Stimulated activated CD4-positive, alpha-beta T cell treated with anti-CD3 and anti-CD28 coated beads, Interleukin-12 subunit alpha, Interleukin-12 subunit beta, amount 100 ng/mL, for 4 hours (primary cell): ENCODE results near the gene TBC1D16.

Source experiments
- DNase-seq: peaks from one replicate; pipeline ENCODE4 v3.0.0-alpha.2; 2020

TBC1D16 gene

GRCh38 chr17:79936641-79937381 is 98.9 kb downstream of the TBC1D16 start:
- no peak for DNase-seq

DNA sequence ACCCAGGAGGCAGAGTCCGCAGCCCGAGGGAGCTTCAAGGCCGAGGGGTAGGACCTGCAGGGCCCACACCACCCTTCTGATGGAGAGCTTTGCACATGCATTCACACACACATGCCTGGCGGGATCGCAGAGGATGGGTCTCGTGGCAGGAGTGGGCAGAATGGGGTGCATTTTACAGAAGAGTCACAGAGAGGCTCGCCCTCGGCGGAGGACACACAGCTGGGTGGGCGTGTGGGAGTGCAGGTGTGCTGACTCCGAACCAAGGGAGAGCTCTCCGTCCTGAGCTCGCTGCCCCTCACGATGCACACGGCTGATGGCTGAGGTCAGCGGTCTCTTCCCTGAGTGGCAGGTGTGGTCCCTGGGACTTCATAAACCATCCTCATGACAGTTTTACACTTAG is 99.6 kb downstream of the TBC1D16 start:
- DNase-seq, result no peak

DNA sequence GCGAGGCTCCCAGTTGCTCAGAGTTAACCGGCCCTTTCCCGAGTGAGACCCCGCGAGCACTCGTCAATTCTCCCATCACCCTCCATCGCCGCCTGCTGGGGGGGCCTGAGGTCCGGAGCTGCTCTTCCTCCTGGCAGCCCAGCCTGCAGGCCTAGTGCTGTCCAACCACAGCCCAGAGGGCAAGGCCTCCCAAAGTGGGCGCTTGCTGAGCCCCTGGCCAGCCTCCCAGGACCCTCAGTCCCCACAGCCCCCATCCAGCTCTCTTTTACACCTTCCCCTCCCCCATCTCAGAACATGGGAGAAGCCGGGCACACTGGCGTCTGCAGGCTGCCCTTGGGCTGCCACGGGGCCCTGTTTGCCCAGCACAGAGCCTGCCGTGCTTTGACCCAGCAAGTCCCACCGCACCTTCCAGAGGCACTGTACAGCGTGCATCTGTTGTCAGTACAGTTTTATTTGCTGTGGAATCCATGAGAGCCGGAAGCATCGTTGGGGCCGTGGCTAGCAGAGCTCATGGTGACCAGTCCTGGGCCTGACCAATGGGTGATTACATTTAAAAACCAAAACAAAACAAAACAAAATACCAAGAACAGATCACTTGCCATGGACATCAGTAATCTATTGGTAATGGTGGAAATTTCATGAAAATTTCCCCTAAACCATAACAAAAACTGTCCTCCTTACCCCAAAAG is 100.3 kb downstream of the TBC1D16 start:
- DNase-seq, result no peak

DNA sequence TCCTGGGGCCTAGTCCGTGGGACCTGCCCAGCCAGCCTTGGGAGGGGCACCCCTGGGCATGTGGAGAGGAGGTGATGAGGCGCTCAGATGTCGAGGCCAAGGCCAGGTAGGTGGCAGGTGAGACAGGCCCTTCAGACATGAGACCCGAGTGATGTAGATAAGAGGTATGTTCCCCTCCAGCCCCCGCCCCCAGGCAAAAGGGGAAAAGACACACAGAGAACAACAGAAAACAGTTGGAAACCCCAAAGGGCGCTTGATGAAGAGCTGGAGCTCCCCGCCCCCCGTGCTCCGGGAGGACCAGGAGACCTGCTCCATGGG is 101.1 kb downstream of the TBC1D16 start:
- no peak for DNase-seq

GRCh38 chr17:79933863-79934652 is 101.6 kb downstream of the TBC1D16 start:
- no peak for DNase-seq

GRCh38 chr17:79932451-79933306 is 103.0 kb downstream of the TBC1D16 start:
- DNase-seq, result no peak

DNA sequence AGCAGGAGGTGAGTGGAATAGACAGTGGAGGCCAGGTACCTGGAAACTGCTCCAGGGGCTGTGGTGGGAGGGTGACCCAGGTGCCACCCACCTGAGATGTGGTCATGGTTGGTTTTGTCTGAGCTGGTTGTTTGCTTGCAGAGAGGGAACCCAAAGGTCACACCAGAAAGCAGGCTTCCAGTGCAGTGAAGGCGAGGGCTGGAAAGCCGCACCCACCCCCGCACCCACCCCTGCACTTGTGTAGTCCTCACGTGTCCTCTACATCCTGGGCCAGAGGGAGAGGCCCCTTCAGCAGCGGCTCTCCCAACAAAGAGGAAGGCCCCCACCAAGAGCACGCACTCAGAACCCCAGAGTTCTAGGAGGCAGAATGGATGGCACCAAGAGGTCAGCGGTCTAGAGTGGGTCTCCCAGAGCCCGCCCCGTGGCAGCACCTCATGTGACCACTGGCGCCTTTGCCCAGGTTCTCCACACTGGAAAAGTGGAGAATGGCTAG is 103.8 kb downstream of the TBC1D16 start:
- no peak for DNase-seq

GRCh38 chr17:79930877-79931816 is 104.5 kb downstream of the TBC1D16 start:
- no peak for DNase-seq

DNA sequence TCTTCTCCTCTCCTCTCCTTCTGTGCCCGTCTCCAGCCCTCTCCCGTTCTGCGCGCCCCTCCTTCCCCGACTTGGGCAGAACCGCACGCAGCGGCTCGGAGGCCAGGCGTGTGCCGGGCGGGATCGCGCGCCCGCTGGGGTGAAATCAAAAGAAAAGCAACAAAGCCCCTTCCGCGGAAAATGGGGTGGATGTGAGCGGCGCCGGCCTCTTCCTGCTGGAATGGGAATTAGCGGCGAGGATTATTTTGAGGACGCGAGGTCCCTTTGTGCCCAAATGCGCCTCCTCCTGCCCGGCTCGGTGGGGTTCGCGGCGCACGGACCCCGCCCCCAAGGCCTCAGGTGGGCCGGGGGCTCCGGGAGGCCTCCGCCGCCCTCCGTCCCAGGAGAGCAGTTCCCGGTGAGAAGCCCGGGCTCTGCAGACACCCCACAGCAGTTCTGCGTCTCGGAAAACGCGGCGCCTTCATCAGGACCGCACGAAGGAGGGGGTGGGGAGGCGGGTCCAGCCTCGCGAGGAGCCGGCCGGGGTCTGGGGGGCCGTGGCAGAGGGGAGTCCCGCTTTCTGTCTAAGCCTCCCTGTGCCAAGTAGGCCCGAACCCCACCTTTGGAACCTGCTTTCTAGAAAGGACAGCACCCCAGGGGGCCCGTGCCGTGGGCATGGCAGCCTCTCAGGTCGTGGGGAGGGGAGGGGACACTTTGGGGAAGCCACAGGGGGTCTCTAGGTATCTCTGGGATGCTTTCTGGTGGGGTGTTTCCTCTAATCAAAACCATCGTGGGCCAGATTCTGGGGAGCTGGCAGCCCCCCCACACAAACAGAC is 105.4 kb downstream of the TBC1D16 start:
- no peak for DNase-seq

- DNase-seq, result no peak
Measured at GRCh38 chr17:79929257-79930061, 106.2 kb downstream of the TBC1D16 start.

GRCh38 chr17:79928502-79929256 is 107.0 kb downstream of the TBC1D16 start:
- no peak for DNase-seq

GRCh38 chr17:79927688-79928501 is 107.8 kb downstream of the TBC1D16 start:
- no peak for DNase-seq

DNA sequence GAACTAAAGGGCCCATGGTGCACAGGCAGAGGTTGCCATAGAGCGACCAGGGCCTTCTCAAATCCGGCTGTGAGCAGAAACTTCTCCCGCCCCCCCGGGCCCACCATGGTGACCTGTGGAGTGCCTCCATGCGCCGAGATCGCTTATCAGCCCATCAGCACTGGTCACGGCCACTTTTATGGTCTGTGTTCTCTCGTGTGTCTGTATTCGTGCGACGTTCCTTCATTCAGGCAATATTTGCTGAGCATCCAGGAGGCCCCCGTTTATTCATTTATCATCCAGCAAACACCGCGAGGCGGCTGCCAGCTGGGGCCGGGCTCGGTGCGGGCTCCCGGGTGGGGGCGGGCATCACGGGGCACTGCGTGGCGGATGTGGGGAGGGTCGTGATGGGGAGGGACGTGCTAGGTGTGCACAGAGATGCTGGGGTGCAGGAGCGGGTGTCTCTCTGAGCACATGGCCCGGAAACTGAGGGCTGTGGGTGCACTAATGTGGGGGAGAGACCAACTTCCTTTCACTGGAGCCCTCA is 108.5 kb downstream of the TBC1D16 start:
- no peak for DNase-seq

DNA sequence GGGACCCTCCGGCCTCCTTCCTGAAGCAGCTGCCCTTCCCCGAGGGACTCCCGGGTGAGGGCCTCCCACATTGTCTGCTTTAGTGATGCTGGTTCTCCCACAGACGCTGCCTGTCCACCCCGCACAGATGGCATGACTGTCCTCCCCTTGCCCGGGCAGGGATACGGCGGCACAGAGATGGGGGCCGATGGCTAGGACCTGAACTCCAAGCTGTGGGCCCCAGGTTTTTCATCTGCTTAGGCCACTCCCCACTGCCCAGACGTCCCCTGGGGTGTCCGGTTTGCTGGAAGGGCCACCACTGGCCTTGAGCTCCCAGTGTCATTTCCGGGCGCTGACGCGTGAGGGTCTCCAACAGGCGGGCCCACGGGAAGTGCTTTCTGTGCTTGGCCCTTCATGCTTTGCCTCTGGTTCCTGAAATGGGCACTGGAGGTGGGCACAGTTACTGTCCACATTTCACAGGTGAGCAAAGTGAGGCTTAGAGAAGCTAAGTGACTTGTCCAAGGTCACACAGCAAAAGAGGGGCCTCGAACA is 109.0 kb downstream of the TBC1D16 start:
- no peak for DNase-seq

GRCh38 chr17:79926142-79926604 is 109.5 kb downstream of the TBC1D16 start:
- no peak for DNase-seq

DNA sequence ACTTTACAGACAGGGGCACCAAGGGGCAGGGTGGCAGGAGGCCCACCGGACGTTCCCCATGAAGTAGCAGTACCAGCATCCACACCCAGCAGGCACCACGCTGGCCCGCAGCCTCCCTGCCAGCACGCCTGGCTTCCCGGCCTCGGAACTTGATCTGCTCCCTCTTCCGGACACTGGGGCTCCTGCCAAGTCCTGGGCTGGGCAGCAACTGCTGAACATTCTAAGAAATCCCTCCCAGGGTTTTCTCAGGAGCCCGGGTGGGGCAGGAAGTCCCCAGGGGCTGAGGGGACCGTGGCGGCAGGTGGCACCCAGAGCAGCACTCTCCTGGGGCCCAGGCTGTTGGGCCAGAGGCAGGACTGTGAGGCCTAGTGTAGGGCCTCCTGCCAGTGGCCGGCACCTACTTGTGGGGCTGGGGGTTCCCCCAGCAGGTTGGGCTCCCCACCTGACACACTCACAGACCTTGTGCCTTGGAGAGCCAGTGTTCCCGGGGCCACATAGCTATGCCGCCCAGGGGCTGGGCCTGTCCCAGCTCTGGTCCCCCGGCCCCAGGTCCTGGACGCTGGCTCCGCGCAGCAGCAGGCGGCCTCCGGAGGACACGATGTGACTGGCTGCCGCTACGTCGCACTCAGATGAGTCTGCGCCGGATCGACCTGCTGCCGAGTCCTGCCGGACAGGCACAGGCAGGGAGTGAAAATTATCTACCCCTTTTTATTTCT is 110.3 kb downstream of the TBC1D16 start:
- no peak for DNase-seq

GRCh38 chr17:79924639-79924976 is 111.1 kb downstream of the TBC1D16 start:
- no peak for DNase-seq
